ENCODE measurements around the gene INA. TPM values are rescaled to one million over a fixed set of nuclear protein-coding genes. Genes with fewer than 3 reads are reported as not detected.

INA gene
- total RNA-seq, 1 experiment from 2014 or later, result 14.0 TPM

- Histone ChIP-seq H2BK5ac (ENCODE audit: insufficient read length, low read length) (no peak overlapping the region), H2BK120ac (ENCODE audit: low read depth, low read length, poor library complexity, severe bottlenecking) (no peak overlapping the region), H3K79me2 (ENCODE audit: insufficient read depth, low read length) (no peaks in the 10 kb centered on the region), H3K27ac (ENCODE audit: insufficient read length, low read depth, low read length) (no peak overlapping the region), H2AK5ac (ENCODE audit: insufficient read length, low read length) (no peak overlapping the region), H3K27me3 (ENCODE audit: insufficient read depth, low read length) (no peaks in the 10 kb centered on the region), H4K8ac (replicated peaks; ENCODE audit: insufficient read length, low read depth, low read length) (no peak overlapping the region), H3K9ac (ENCODE audit: extremely low read depth, insufficient read length, low read length) (no peak overlapping the region), H3K9me3 (ENCODE audit: control insufficient read depth, low read depth, low read length) (peaks cover 6% of the 10 kb centered on the region), H3K4me2 (ENCODE audit: insufficient read depth, insufficient read length, low read length) (no peak overlapping the region), H3K4ac (ENCODE audit: low read depth, low read length) (no peak overlapping the region), H4K20me1 (ENCODE audit: control insufficient read depth, insufficient read depth, insufficient read length) (no peaks in the 10 kb centered on the region), H2AFZ (ENCODE audit: low read length) (no peak overlapping the region), H2BK20ac (ENCODE audit: low read depth, low read length, poor library complexity, severe bottlenecking) (no peak overlapping the region), H3K4me1 (ENCODE audit: insufficient read depth, low read length) (no peaks in the 10 kb centered on the region), H3K79me1 (ENCODE audit: insufficient read depth, low read depth, low read length, poor library complexity, severe bottlenecking) (no peaks in the 10 kb centered on the region), H3K23me2 (ENCODE audit: insufficient read length, low read depth, low read length, poor library complexity, severe bottlenecking) (no peaks in the 10 kb centered on the region), H2BK15ac (ENCODE audit: low read depth, low read length) (no peak overlapping the region), H3K23ac (ENCODE audit: insufficient read length, low read depth, low read length) (no peak overlapping the region), H3K14ac (ENCODE audit: insufficient read depth, low read length) (no peak overlapping the region), H4K5ac (ENCODE audit: insufficient read length, low read depth, low read length) (no peak overlapping the region), H3K56ac (ENCODE audit: insufficient read length, low read depth, low read length) (no peak overlapping the region), H4K91ac (ENCODE audit: insufficient read length, low read depth, low read length) (no peak overlapping the region), H2BK12ac (ENCODE audit: insufficient read length, low read depth, low read length) (no peak overlapping the region), H3T11ph (ENCODE audit: low read length) (no peak overlapping the region), H3K18ac (ENCODE audit: insufficient read length, low read depth, low read length) (no peak overlapping the region)
- H3K36me3 Mint-ChIP-seq (ENCODE audit: insufficient read depth in 1 of 3, low read depth in 3 of 3), result peaks cover 7 to 14% (median 14%) of the 10 kb centered on the region in 3 experiments; a peak in 6 of 7 replicates
- no peak overlapping the region for H3K4me3 Mint-ChIP-seq
- H3K27ac Mint-ChIP-seq, result no peak overlapping the region
- DNase-seq, result no peak
- TF ChIP-seq, protein P1, sequence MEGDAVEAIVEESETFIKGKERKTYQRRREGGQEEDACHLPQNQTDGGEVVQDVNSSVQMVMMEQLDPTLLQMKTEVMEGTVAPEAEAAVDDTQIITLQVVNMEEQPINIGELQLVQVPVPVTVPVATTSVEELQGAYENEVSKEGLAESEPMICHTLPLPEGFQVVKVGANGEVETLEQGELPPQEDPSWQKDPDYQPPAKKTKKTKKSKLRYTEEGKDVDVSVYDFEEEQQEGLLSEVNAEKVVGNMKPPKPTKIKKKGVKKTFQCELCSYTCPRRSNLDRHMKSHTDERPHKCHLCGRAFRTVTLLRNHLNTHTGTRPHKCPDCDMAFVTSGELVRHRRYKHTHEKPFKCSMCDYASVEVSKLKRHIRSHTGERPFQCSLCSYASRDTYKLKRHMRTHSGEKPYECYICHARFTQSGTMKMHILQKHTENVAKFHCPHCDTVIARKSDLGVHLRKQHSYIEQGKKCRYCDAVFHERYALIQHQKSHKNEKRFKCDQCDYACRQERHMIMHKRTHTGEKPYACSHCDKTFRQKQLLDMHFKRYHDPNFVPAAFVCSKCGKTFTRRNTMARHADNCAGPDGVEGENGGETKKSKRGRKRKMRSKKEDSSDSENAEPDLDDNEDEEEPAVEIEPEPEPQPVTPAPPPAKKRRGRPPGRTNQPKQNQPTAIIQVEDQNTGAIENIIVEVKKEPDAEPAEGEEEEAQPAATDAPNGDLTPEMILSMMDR (conservative IDR thresholded peaks at IDR 0.05), result no peak
- peaks cover 26 to 28% of the 10 kb centered on the region in 2 experiments for H3K9me3 Mint-ChIP-seq
- peaks cover 4% of the 10 kb centered on the region for H3K27me3 Mint-ChIP-seq (ENCODE audit: low read depth)
- WGBS (ENCODE audit: extremely low coverage, insufficient read length, low lambda C conversion rate), result no CpG with 5 or more reads among the region's 1 CpG
- peaks cover 3 to 5% of the 10 kb centered on the region in 2 experiments; a peak in 1 of 4 replicates for H3K4me1 Mint-ChIP-seq
These were observed 20.3 kb upstream of the INA start for GRCh38 chr10:103256613-103257012.
